K562 (cell line): ENCODE data around the gene ZFPM1. TPM values are rescaled to one million over a fixed set of nuclear protein-coding genes. Genes with fewer than 3 reads are reported as not detected.

Experiments used
- ATAC-seq: fragments of 200-7000 bp; cut with Tn5 transposase; 3 replicates; pipeline ENCODE4 v1.9.1; 2020; ENCODE audit warnings: moderate library complexity
- BruUV-seq: library from RNA; stranded (reverse); fragments of 400-500 nt; replicated peaks from 2 replicates; lab custom pipeline; 2021; lab: Mats Ljungman, UMichigan
- CTCF ChIA-PET: fragments of 300-600 bp; formaldehyde crosslinking; extraction: SDS; loops from one replicate; lab custom pipeline; 2021; ENCODE audit warnings: low intra/inter-chr PET ratio; lab: Yijun Ruan, JAX
- POLR2A ChIA-PET: fragments of 300-600, 350-650 bp; sonication (Branson Sonifier 250); formaldehyde crosslinking; extraction: SDS; loops from one replicate; lab custom pipeline; 2021; ENCODE audit warnings: antibody characterized with exemption, inconsistent platforms; lab: Yijun Ruan, JAX
- DNase-seq, 4 experiments: peaks; one replicate each; pipeline versions ENCODE4 v3.0.0 to v3.0.0-alpha.2; 2011 to 2018; ENCODE audit warnings: low spot score in 3 of 4, mixed read lengths in 3 of 4; ENCODE audit errors: extremely low read depth in 1 of 4
- FAIRE-seq: peaks from 2 replicates; lab custom pipeline; 2011; peaks lifted over from hg19 to GRCh38; lab: Jason Lieb, UNC
- H2AFZ ChIP-seq: 2 replicates; pipeline ENCODE4 v1.6.0; 2011; ENCODE audit warnings: low read depth, low read length, control low read depth, inconsistent platforms
- H3K27ac ChIP-seq: fragments of 200-600 bp; 3 replicates; pipeline ENCODE4 v1.8.0; 2011; ENCODE audit warnings: low read depth, mild to moderate bottlenecking, control low read depth, inconsistent platforms, low read length, moderate library complexity, mixed read lengths; ENCODE audit errors: extremely low read depth
- H3K27me3 ChIP-seq, 2 experiments: fragments of 300-600 bp in 1 of 2; 2 replicates in 1 of 2; 3 replicates in 1 of 2; pipeline versions ENCODE4 v1.6.0 to v1.8.0; 2011; ENCODE audit warnings: inconsistent platforms in 2 of 2, low read length in 2 of 2, mild to moderate bottlenecking in 1 of 2, mixed read lengths in 1 of 2, moderate library complexity in 1 of 2; ENCODE audit not compliant: control insufficient read depth in 2 of 2, insufficient read depth in 2 of 2
- H3K36me3 ChIP-seq: fragments of 300-600 bp; 3 replicates; pipeline ENCODE4 v1.8.0; 2011; ENCODE audit warnings: mild to moderate bottlenecking, low read length, inconsistent platforms; ENCODE audit not compliant: control insufficient read depth, insufficient read depth
- H3K4me1 ChIP-seq, 2 experiments: fragments of 200-600 bp in 1 of 2; replicated peaks in 1 of 2; 2 replicates in 1 of 2; 3 replicates in 1 of 2; pipeline versions ENCODE4 v1.5.1 to v1.8.0; 2011; ENCODE audit warnings: inconsistent platforms in 2 of 2, low read length in 2 of 2, mild to moderate bottlenecking in 1 of 2, mixed read lengths in 1 of 2, moderate library complexity in 1 of 2; ENCODE audit not compliant: control insufficient read depth in 2 of 2, insufficient read depth in 2 of 2
- H3K4me2 ChIP-seq: 2 replicates; pipeline ENCODE4 v1.6.1; 2011; ENCODE audit warnings: low read length, control low read depth, inconsistent platforms, mixed read lengths; ENCODE audit not compliant: insufficient read depth
- H3K4me3 ChIP-seq: fragments of 200-600 bp; sonication (generic), shearing (Covaris generic); 2 replicates; pipeline ENCODE4 v1.5.1; 2016; ENCODE audit warnings: control low read depth, inconsistent platforms
- H3K79me2 ChIP-seq: fragments of 200-600 bp; 3 replicates; pipeline ENCODE4 v1.8.0; 2011; ENCODE audit warnings: low read length, inconsistent platforms; ENCODE audit not compliant: control insufficient read depth, insufficient read depth
- H3K9ac ChIP-seq, 2 experiments: 2 replicates each; pipeline versions ENCODE4 v1.6.0 to v1.6.1; 2011; ENCODE audit warnings: low read depth in 2 of 2, low read length in 2 of 2, control low read depth in 1 of 2, inconsistent platforms in 1 of 2, mild to moderate bottlenecking in 1 of 2, mixed read lengths in 1 of 2; ENCODE audit not compliant: insufficient read depth in 1 of 2
- H3K9me1 ChIP-seq: one replicate; pipeline ENCODE4 v1.6.0; 2011; ENCODE audit warnings: inconsistent platforms, mild to moderate bottlenecking, low read length, moderate library complexity; ENCODE audit not compliant: control insufficient read depth, insufficient read depth
- H3K9me3 ChIP-seq: replicated peaks from 2 replicates; pipeline ENCODE4 v1.5.1; 2011; ENCODE audit warnings: low read depth, low read length, inconsistent platforms; ENCODE audit not compliant: control insufficient read depth, insufficient read depth
- H4K20me1 ChIP-seq: replicated peaks from 2 replicates; pipeline ENCODE4 v1.6.1; 2011; ENCODE audit warnings: low read length, inconsistent platforms, mixed read lengths; ENCODE audit not compliant: control insufficient read depth, insufficient read depth
- CXXC5 ChIP-seq: fragments of 250-450 bp; sonication (Bioruptor Pico); IDR thresholded peaks from 2 replicates; pipeline ENCODE4 v1.8.0; 2022; ENCODE audit warnings: inconsistent platforms, mild to moderate bottlenecking, moderate library complexity
- E2F3 ChIP-seq: fragments of 250-450 bp; sonication (Bioruptor Pico); IDR thresholded peaks from 2 replicates; pipeline ENCODE4 v1.4.0; 2020; ENCODE audit warnings: mild to moderate bottlenecking
- HMGN3 ChIP-seq: IDR thresholded peaks from 2 replicates; pipeline ENCODE4 v1.6.1; 2011; ENCODE audit warnings: borderline replicate concordance, low read depth, mild to moderate bottlenecking, mixed read lengths, low read length; ENCODE audit not compliant: insufficient read length; ENCODE audit errors: extremely low read depth
- POLR2G ChIP-seq: fragments of 200-400 bp; formaldehyde crosslinking; IDR thresholded peaks from 2 replicates; pipeline ENCODE4 v1.6.1; 2017; ENCODE audit warnings: low read depth, mild to moderate bottlenecking, antibody characterized with exemption, low read length, moderate library complexity
- RBM15 ChIP-seq: fragments of 200-400 bp; formaldehyde crosslinking; IDR thresholded peaks from 2 replicates; pipeline ENCODE4 v1.6.1; 2018; ENCODE audit warnings: mild to moderate bottlenecking, low read length, moderate library complexity; ENCODE audit not compliant: insufficient read depth
- RBM22 ChIP-seq: fragments of 200-400 bp; formaldehyde crosslinking; IDR thresholded peaks from 2 replicates; pipeline ENCODE4 v1.6.1; 2018; ENCODE audit warnings: low read length, low read depth; ENCODE audit not compliant: poor library complexity, severe bottlenecking
- ZNF282 ChIP-seq: sonication (generic); formaldehyde crosslinking; IDR thresholded peaks from 2 replicates; pipeline ENCODE4 v1.8.1; 2023; ENCODE audit warnings: missing genetic modification reagents
- WGBS: fragments of 100-300 bp; shearing (Covaris generic); methylation state at CpG from one replicate; pipeline ENCODE4 v1.1.6; 2016; ENCODE audit warnings: low coverage, mixed read lengths; ENCODE audit not compliant: insufficient coverage; ENCODE audit errors: missing lambda C conversion rate; 5-methylcytosine and 5-hydroxymethylcytosine counted together
- in situ Hi-C: fragments of 300-500 bp; cut with MboI; formaldehyde crosslinking; loops from 4 replicates; pipeline ENCODE4 v1.15.0; 2018; ENCODE audit warnings: inconsistent platforms, mixed read lengths
- intact Hi-C: fragments of 100-400 bp; cut with micrococcal nuclease; formaldehyde crosslinking; loops from 2 replicates; pipeline ENCODE4 v1.14.2; 2022
- polyA plus RNA-seq, 8 experiments: library from polyadenylated mRNA; depleted of rRNA in 4 of 8; stranded (reverse) in 5 of 8; unstranded in 3 of 8; fragments of >200 nt; fragmentation: Nextera tagmentation in 2 of 8; fragmentation: Illumina TruSeq in 1 of 8; extraction: Ambion mirVana in 2 of 8; extraction: Trizol in 1 of 8; gene quantifications; 2 replicates each; pipeline versions ENCODE4 v1.2.1 to v1.2.3, GENCODE V29; 2011 to 2014; ENCODE audit warnings: inconsistent platforms in 1 of 8, missing spikeins in 1 of 8
- total RNA-seq, 7 experiments: library from RNA; depleted of rRNA in 6 of 7; stranded (reverse); fragments of >200 nt in 6 of 7; fragmentation: Illumina TruSeq in 2 of 7; extraction: Trizol in 2 of 7; gene quantifications; 2 replicates each; pipeline versions ENCODE4 v1.2.1 to v1.2.3, GENCODE V29; 2011 to 2021; ENCODE audit warnings: low replicate concordance in 1 of 7

The ZFPM1 gene
- total and polyA plus RNA-seq, 9 of the 15 experiments (the other 6 are each of a cell fraction or from before 2014, with no cell fraction given): 0.03 to 35.9 (median 1.4) TPM

- peaks cover 5% of the 10 kb centered on the region; the same call in 1 of the 3 replicates for H3K79me2 ChIP-seq
- in situ Hi-C loops: no loop called here
- no peak overlapping the region for H2AFZ ChIP-seq
Observed at GRCh38 chr16:88530051-88530857, 77.2 kb downstream of the ZFPM1 start.

More at GRCh38 chr16:88530051-88530857, 77.2 kb downstream of the ZFPM1 start:
- H3K4me2 ChIP-seq: no peak overlapping the region
- TF ChIP-seq POLR2G (peak; percentile 70), E2F3 (0 out of 2 replicates have a peak, but pooled peaks have one; percentile 40), RBM22 (peak; percentile 73), RBM15 (no peak), HMGN3 (peak; percentile 15), ZNF282 (CRISPR knock-in tag) (0 out of 2 replicates have a peak, but pooled peaks have one; percentile 26), CXXC5 (CRISPR knock-in tag) (no peak)
- peak overlapping the region in 1 of 2 experiments; percentile 66; a peak in 2 of 4 replicates for H3K9ac ChIP-seq
- ATAC-seq: no peak
- intact Hi-C loops: no loop called here
- no peaks in the 10 kb centered on the region for H3K27me3 ChIP-seq
- no peaks in the 10 kb centered on the region for H3K9me1 ChIP-seq
- no TSS peak for BruUV-seq
- no peaks in the 10 kb centered on the region for H4K20me1 ChIP-seq
- CTCF ChIA-PET: interaction anchor here (1.1 kb wide), 2 partner anchors 30 to 67 kb away, joined by 3 read pairs; no protein-coding TSS in a partner anchor
- H3K9me3 ChIP-seq: no peaks in the 10 kb centered on the region
- no peak overlapping the region for H3K4me3 ChIP-seq
- DNase-seq: no peak
- peaks cover 32 to 85% of the 10 kb centered on the region in 2 experiments for H3K4me1 ChIP-seq
- no peak for FAIRE-seq
- POLR2A ChIA-PET: interaction anchor here (0.7 to 1.0 kb wide), 2 partner anchors 9 to 120 kb away, joined by 3 read pairs; no protein-coding TSS in a partner anchor
- WGBS: 83% methylated on average over 25 of the region's 27 CpGs
- peaks cover 72% of the 10 kb centered on the region; the same call in 2 of the 3 replicates for H3K36me3 ChIP-seq
- peak overlapping the region; percentile 20; the same call in 1 of the 3 replicates for H3K27ac ChIP-seq
